Jurkat, Clone E6-1 (cell line): Measurements from ENCODE around the gene CSTPP1. TPM values are rescaled to one million over a fixed set of nuclear protein-coding genes. Genes with fewer than 3 reads are reported as not detected.

ENCODE experiments used
- DNase-seq: peaks from one replicate; pipeline ENCODE4 v3.0.0-alpha.2; 2011; ENCODE audit warnings: low read depth, low spot score
- H3K4me3 ChIP-seq: 2 replicates; pipeline ENCODE4 v1.5.1; 2011; ENCODE audit warnings: mild to moderate bottlenecking, low read length, control low read depth, moderate library complexity
- polyA plus RNA-seq: library from polyadenylated mRNA; unstranded; fragments of >200 nt; gene quantifications from one replicate; pipeline ENCODE4 v1.2.1, GENCODE V29; 2012; ENCODE audit warnings: missing spikeins; ENCODE audit not compliant: insufficient read length, insufficient read depth

CSTPP1 gene
- 29.3 TPM for polyA plus RNA-seq

GRCh38 chr11:46936138-46937110, at the start of gene CSTPP1:
Gene CSTPP1, plus strand, starts transcription at chr11:46936761. Its CDS starts 45 bp downstream, at chr11:46936806.
- DNase-seq: peak; percentile 89
- peak within 1 kb of the TSS; percentile 78 for H3K4me3 ChIP-seq

- no peak for DNase-seq
- H3K4me3 ChIP-seq: no peak overlapping the region
Measured at GRCh38 chr11:46888636-46889035, 47.9 kb upstream of the CSTPP1 start.

GRCh38 chr11:46889251-46889650, 47.3 kb upstream of the CSTPP1 start:
- no peak for DNase-seq
- no peak overlapping the region for H3K4me3 ChIP-seq

GRCh38 chr11:46889689-46890475, 46.7 kb upstream of the CSTPP1 start:
- peak; percentile 75 for DNase-seq
- no peak overlapping the region for H3K4me3 ChIP-seq

- DNase-seq: no peak
- no peak overlapping the region for H3K4me3 ChIP-seq
Measured at GRCh38 chr11:46890665-46891064, 45.9 kb upstream of the CSTPP1 start.

- H3K4me3 ChIP-seq: no peak overlapping the region
- no peak for DNase-seq
Measured at GRCh38 chr11:46892109-46892508, 44.5 kb upstream of the CSTPP1 start.

- no peak for DNase-seq
- no peak overlapping the region for H3K4me3 ChIP-seq
Measured at GRCh38 chr11:46892838-46893237, 43.7 kb upstream of the CSTPP1 start.

- H3K4me3 ChIP-seq: no peak overlapping the region
- no peak for DNase-seq
Measured at GRCh38 chr11:46894506-46894905, 42.1 kb upstream of the CSTPP1 start.

- no peak for DNase-seq
- no peak overlapping the region for H3K4me3 ChIP-seq
Measured at GRCh38 chr11:46894961-46895360, 41.6 kb upstream of the CSTPP1 start.

GRCh38 chr11:46895821-46896220, 40.7 kb upstream of the CSTPP1 start:
- DNase-seq: no peak
- H3K4me3 ChIP-seq: no peak overlapping the region

- DNase-seq: peak; percentile 52
- H3K4me3 ChIP-seq: no peak overlapping the region
Measured at GRCh38 chr11:46896719-46897406, 39.7 kb upstream of the CSTPP1 start.

GRCh38 chr11:46898396-46899095, 38.0 kb upstream of the CSTPP1 start:
- DNase-seq: no peak
- no peak overlapping the region for H3K4me3 ChIP-seq

GRCh38 chr11:46899501-46900025, 37.0 kb upstream of the CSTPP1 start:
- no peak overlapping the region for H3K4me3 ChIP-seq
- DNase-seq: no peak

- DNase-seq: no peak
- no peak overlapping the region for H3K4me3 ChIP-seq
Measured at GRCh38 chr11:46900091-46900746, 36.3 kb upstream of the CSTPP1 start.

- no peak for DNase-seq
- H3K4me3 ChIP-seq: no peak overlapping the region
Measured at GRCh38 chr11:46901156-46901555, 35.4 kb upstream of the CSTPP1 start.

GRCh38 chr11:46902694-46903093, 33.9 kb upstream of the CSTPP1 start:
- no peak overlapping the region for H3K4me3 ChIP-seq
- no peak for DNase-seq

GRCh38 chr11:46903846-46904245, 32.7 kb upstream of the CSTPP1 start:
- no peak for DNase-seq
- H3K4me3 ChIP-seq: no peak overlapping the region

- no peak overlapping the region for H3K4me3 ChIP-seq
- no peak for DNase-seq
Measured at GRCh38 chr11:46905806-46906205, 30.8 kb upstream of the CSTPP1 start.
